Pericardium fibroblast (primary cell): ENCODE results near the gene LRRC32. TPM values are rescaled to one million over a fixed set of nuclear protein-coding genes. Genes with fewer than 3 reads are reported as not detected.

ENCODE experiments used
- total RNA-seq: library from RNA; depleted of rRNA; stranded (reverse); fragments of >200 nt; gene quantifications from 2 replicates; pipeline ENCODE4 v1.2.3, GENCODE V29; 2015

Gene LRRC32
- total RNA-seq = 36.2 and 95.5 TPM in 2 replicates

GRCh38 chr11:76670485-76671236, at the start of gene LRRC32:
Gene LRRC32 (minus strand): TSS chr11:76670747. CDS start chr11:76665954, 4,793 bp downstream.

Other genes with a start within 250 kb of the LRRC32 start
- gene EMSY, start 225.7 kb downstream of the LRRC32 start, total RNA-seq = 3.7 and 7.1 TPM in 2 replicates
- 37.7 and 46.2 TPM in 2 replicates for gene TSKU, start 112.6 kb upstream of the LRRC32 start, total RNA-seq
- gene ACER3, start 190.2 kb upstream of the LRRC32 start, total RNA-seq = 6.5 and 7.7 TPM in 2 replicates